DMS114 treated with DMSO at 0.1 percent for 48 hours (cell line): ENCODE results near the gene COL5A1.
"Not testable (repeated sequence)": the region's sequence is repeated elsewhere in the genome, so short reads cannot be mapped to it uniquely, and the experiment has no call there.

ENCODE experiments used
- DNase-seq: peaks from one replicate; lab custom pipeline; 2025; ENCODE audit not compliant: unreplicated experiment; lab: John Stamatoyannopoulos, UW

Gene COL5A1

GRCh38 chr9:134707031-134707680, 65.6 kb downstream of the COL5A1 start:
- no peak for DNase-seq

DNA sequence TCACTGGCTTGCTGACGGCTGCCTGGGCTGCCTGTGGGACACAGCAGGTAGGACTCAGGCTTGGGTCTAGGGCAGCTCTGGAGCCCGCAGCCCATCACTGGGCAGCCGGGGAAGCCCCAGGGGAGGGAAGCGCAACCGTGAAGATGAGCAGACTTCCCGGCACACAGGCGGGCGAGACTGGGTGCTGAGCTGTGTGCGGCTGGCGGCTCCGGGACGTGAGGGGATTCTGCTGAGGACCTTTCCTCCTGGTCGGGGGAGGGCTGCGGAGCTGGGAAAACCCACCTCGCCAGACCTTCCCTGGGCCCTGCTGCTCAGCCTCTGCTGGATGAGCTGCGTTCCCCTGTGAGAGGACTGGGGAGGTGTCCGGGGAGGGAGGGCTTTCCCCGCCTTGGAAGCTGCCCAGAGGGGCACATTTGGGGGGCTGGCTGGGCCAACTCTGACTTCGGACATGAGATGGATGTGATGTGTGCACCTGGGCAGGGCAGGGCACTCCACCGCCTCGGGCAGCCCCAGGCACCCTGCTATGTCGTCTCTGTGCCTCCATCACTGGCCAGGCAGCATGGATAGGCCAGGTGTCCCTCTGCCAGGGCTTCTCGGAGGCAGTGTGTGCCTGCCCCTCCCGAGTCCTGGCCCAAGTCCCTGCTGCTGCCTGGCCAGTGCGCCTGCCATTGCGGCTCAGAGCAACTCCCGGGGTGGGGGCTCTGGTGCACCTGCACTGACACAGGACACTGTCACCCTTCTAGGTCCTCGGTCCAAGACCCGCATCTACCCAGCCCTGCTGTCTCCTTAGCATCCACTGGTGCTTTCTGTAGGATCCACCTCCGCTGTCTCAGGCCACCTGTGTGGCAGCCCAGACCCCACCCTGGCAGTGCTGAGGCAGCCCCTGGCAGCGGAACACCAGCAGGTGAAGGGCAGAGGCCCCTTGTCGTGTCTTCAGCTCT, 66.4 kb downstream of the COL5A1 start:
- no peak for DNase-seq

DNA sequence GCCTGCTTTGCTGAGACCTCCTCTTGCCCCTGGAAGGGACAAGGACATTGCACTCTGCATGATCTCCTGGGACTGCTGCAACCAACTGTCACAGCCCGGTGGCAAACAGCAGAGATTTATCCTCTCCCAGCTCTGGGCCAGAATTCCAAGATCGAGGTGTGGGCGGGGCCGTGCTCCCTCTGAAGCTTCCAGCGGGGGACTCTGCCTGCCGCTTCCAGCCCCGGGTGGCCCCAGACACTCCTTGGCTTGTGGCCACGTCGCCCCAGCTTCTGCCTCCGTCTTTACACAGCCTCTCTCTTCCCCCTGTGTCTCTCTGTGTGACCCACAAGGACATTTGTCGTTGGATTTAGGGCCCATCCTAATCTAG, 67.1 kb downstream of the COL5A1 start:
- no peak for DNase-seq

DNA sequence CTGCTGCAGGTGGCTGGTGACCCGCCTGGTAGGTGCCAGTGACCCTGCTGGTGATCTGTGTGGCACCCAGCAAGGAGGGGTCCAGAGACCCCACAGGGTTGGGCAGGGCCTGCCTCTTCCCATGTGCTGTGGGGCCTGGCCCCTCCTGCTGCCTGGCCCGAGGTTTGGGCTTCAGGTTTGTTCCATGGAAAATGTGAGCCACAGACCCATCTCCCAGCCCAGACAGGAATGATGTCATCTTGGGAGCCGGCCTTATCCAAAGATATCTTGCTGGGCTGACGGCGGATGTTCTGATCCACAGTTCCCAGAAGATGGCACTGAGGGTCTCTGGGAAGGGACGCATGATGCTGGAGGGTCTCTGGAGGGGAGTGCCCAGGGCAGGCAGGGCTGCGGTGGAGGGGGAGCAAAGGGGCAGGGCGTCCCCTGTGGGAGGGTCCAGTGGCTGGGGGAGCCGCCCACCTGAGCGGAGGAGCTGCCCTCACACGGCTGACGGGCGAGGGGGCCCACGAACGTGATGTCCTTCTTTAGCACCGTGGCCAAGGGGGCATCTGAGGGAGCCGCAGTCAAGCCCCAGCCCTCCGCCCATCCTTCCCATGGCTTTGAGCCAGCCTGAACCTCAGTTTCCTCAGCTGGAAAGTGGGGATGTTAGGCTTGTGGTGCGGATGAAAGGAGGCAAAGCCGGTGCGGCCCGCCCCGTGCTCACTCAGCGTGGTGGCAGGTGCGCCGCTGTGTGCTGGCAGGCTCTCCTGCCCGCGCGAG, 68.1 kb downstream of the COL5A1 start:
- no peak for DNase-seq

DNA sequence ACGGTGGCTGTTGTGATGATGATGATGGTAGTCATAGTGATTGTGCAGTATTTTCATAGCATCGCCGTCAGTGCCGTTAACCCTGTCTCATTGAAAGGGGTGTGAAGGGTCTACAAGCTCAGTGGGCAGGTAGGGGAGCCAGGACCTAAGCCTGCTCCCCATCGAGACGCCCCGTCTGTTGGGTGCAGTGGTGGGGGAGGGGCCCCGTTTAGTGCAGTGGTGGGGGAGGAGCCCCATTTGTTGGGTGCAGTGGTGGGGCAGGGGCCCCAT, 68.6 kb downstream of the COL5A1 start:
- no peak for DNase-seq

DNA sequence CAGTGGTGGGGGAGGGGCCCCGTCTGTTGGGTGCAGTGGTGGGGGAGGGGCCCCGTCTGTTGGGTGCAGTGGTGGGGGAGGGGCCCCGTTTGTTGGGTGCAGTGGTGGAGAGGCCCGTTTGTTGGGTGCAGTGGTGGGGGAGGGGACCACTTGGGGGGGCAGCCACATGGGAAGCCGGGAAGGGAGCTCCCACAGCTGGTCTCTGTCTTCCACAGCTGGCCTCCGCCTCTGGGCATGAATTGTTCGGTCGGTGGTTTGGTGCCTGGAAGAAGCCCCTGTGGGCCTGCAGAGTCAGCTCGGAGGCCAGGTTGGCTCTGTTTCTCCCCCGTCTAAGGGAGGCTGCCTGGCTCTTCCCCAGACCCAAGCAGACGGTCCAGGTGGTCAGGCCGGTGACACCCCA, 69.3 kb downstream of the COL5A1 start:
- DNase-seq, result no peak

DNA sequence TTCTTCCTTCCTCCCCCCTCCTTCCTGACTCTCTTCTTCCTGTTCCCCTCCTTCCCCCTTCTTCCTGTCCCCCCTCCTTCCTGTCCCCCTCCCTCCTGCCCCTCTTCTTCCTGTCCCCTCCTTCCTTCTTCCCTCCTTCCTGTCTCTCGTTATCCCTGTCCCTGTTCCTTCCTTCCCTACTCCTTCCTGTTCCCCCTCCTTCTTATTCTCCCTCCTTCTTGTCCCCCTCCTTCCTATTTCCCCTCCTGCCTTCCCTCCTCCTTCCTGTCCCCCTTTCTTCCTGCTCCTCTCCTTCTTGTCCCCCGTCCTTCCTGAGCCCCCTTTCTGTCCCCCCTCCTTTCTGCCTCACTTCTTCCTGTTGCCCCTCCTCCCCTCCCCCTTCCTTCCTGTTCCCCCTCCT, 70.6 kb downstream of the COL5A1 start:
- DNase-seq, result no peak

GRCh38 chr9:134712926-134713325, 71.3 kb downstream of the COL5A1 start:
- no peak for DNase-seq

DNA sequence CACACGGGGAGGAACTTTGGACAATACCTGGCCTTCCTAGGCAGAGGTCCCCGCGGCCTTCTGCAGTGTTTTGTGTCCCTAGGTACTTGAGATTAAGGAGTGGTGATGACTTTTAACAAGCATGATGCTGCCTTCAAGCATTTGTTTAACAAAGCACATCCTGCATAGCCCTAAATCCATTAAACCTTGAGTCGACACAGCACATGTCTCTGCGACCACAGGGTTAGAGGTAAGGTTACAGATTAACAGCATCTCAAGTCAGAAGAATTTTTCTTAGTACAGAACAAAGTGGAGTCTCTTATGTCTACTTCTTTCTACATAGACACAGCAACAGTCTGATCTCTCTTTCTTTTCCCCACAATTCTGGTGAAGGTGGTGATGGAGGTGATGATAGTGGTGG, 73.9 kb downstream of the COL5A1 start:
- not testable (repeated sequence) for DNase-seq

- DNase-seq, result no peak
Observed at GRCh38 chr9:134716067-134716466, 74.5 kb downstream of the COL5A1 start.

DNA sequence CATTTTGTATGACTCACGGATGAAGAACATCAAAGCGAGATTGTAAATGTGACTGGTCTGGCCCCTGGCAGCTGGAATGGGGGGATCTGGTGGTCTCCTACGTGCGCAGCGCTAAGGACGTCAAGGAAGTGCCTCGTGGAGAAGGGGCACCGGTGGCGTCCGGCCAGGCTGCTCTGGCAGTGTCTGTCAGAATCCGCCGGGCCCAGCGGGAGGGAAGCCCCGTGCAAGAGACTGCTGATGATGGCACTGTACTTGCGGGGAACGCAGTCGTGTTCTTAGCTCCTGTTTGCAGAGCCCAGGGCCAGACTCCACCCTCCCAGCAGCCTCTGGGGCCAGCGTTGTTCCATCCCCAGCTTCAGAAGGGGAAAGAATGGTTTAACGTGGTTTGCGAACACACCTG, 75.5 kb downstream of the COL5A1 start:
- DNase-seq, result no peak

- DNase-seq, result no peak
Observed at GRCh38 chr9:134717924-134718645, 76.5 kb downstream of the COL5A1 start.

DNA sequence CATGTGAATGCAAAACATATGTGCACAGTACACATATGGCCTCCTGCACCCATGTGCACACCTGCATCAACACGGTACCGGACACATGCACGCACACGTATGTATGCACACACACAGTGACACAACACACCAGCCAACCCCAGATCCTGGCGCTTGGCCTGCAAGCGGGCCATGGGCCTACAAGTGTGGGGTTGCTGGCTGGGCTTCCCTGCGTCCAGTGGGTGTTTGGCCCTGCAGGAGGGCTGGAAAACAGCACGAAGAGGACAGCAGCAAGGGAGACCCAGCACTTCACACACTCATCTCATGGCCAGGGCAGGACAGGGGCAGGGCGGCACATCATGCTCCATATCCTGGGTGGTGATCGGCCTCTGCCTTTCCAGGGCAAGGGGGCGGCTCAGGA, 77.7 kb downstream of the COL5A1 start:
- no peak for DNase-seq

GRCh38 chr9:134720136-134720753, 78.6 kb downstream of the COL5A1 start:
- DNase-seq, result no peak

DNA sequence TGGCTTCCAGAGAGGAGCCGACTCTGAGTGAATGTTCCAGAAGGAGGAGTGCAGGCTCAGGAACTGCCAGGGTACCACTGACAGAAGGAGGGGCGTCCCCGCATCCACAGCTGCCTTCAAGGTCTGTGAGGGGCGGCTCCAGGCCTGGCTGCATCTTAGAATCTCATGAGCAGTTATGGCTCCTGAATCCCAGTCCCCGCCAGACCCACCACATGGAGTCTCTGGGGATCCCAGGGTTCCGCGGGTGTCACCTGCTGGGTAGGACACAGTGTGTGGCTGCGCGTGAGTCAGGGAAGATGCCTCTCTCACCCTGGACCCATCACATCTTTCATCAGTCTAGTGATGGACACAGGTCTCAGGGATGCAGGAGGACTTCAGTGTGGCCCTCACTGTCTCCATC, 79.2 kb downstream of the COL5A1 start:
- no peak for DNase-seq

DNA sequence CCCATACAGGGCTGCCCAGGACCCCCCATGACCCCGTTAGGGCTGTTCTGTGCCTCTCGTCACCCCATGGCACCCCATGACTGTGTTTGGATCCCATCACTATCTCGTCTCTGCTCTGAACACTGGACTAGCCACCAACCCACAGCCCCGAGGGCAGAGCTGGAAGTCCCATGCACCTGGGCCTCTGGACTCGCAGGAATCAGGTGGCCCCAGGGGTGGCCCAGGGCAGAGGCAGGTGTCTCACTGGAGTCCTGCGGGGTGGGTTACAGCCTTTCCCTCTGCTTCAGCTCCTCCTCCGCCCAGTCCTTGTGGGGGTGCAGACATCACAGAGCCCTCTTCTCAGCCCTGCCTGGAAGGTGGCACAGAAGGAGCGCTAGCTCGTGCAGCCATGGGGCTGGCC, 79.7 kb downstream of the COL5A1 start:
- DNase-seq, result no peak

DNA sequence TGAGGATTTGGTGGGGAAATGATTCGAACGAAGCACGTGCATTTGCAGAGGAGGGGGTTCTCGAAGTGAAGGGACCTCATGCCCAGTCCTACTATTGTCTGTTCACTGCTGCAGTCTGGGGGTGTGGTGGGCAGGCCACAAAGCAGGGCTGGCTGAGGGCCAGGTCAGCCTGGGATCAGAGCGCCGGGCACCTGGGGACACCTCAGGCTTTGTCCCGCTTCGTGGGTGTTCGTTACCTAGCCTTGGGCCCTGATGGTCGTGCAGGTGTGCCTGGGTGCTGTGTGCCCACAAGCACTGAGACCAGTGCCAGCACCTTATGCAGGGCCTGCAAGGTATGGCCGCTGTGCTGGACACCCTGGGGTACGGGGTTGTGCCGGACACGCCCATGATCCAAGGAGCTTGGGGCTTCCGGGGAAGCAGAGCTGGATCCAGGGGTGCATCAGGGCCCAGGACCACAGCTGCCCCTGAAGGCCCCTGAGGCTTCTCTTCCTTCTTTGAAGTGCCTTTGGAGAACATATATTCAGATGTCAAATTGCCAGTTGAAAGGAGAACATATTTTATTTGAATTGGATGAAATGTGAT, 80.6 kb downstream of the COL5A1 start:
- no peak for DNase-seq

GRCh38 chr9:134723037-134723436, 81.4 kb downstream of the COL5A1 start:
- DNase-seq, result no peak

DNA sequence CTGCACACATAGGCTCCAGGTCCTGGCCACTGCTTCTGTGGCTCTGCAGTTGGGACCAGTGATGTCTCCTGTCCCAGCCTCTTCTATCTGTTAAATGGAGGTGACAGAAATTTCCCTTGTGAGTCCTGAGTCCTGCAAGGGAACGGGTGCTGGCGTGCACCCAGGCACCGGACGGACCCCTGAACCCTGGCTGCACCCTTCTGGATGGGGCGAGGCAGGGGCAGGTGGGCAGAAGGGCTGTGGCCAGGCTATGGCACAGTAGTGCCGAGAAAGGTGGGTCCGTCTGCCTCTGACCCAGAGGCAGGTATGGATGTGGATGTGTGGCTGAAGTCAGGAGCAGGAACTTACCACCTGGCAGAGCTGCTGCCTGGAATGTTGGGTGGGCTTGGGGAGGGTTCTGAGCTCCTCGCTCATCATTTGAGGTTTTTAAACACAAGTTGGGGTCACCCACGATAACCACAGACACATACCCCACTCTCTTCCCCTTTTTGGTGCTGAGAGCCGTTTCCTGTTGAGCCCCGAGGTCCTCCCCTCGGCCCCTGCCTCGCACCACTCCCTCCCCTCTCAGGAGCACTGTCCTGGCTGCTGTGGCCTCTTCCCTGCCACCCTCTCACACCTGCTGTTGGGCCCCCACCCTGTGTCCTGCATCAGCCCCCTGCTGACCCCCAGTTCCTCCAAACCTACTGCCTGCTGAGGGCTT, 82.0 kb downstream of the COL5A1 start:
- DNase-seq, result no peak
